Measurements from ENCODE around the gene SLC7A8.
A peak's percentile ranks its signal among the peaks of the same experiment; 100 is the strongest.

The SLC7A8 gene

DNA sequence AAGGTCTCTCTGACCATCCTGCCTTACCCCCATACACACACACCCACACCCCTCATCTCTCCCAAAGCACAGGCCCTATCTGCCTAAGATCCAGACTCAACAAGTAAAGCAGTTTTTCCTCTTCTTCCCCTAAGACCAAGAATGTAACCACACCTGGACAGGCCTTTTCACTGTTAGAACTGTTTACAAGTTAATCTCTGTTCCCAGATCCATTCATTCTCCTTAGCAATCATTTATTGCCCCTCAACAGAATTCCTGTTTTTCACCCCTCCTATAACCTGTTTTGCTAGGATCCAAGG, 76.8 kb downstream of the SLC7A8 start:
- H3K27ac Mint-ChIP-seq = no peak overlapping the region
- no peaks in the 10 kb centered on the region for H3K4me1 Mint-ChIP-seq
- H3K27me3 Mint-ChIP-seq = no peaks in the 10 kb centered on the region
- no peak overlapping the region for H3K4me3 Mint-ChIP-seq
- no peaks in the 10 kb centered on the region for H3K9me3 Mint-ChIP-seq
- H3K36me3 Mint-ChIP-seq = no peaks in the 10 kb centered on the region

DNA sequence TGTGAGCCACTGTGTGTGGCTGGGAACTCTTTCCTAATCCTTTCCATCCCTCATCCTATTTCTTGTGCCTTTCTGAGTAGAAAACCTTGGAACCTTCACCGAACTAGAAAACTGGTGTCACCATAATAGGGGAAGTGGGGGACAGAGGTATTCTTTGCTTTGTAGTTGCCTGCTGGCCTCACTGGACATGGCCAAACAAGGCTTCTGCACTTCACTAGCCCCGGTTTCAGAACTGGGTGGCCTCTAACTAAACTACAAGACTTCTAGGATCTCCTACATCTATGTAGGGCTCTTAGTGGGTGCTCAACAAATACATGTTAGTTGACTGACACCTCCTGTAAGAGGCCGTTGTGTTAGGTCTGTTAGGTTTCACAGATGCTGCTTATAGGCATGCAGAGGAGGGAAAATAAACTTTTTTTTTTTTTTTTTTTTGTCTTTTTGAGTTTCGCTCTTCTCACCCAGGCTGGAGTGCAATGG, 78.1 kb downstream of the SLC7A8 start:
- Mint-ChIP-seq H3K27me3 (no peaks in the 10 kb centered on the region), H3K36me3 (no peaks in the 10 kb centered on the region), H3K27ac (no peak overlapping the region), H3K4me3 (no peak overlapping the region), H3K4me1 (no peaks in the 10 kb centered on the region), H3K9me3 (no peaks in the 10 kb centered on the region)

DNA sequence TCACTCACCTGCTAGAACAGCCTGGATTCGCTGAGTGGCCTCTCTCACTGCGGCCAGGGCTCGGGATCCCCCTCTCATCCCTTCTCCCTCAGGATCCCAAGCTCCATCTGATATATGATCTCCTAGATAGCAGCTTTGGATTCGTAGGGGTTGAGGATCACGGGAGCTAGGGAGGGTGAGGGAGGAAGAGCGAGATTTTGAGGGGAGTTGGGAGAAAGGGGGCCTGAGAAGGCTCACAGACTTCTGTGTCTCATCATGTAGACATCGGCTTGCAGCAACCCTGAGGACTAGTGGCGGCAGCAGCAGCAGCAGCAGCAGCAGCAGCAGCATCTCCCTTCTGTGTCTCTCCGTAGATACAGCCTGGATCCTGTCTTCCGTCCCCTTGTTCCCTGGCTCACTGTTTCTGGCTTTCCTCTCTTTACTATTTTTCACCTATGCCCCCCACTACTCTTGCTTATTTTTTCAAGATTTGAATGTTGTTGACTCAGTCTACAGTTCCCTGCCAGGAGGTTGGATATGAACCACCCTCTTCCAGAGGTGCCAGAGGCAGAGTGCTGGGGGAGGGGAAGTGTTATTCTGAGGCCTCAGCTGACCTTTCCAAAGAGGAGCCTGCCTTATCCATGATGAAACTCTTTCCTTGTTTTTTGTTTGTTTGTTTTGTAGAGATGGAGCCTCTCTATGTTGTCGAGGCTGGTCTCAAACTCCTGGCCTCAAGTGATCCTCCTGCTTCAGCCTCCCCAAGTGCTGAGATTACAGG, 78.7 kb downstream of the SLC7A8 start, which contains the start of gene CIROP:
TSS of gene CIROP (minus strand) at position 399 of the 757 bp plus-strand sequence. CDS start at position 330, 69 bp downstream.
- Mint-ChIP-seq H3K9me3 (no peaks in the 10 kb centered on the region), H3K4me3 (no peak within 1 kb of the TSS), H3K27ac (no peak within 1 kb of the TSS), H3K4me1 (peaks cover 1% of the 10 kb centered on the region), H3K36me3 (no peaks in the 10 kb centered on the region), H3K27me3 (no peaks in the 10 kb centered on the region)

DNA sequence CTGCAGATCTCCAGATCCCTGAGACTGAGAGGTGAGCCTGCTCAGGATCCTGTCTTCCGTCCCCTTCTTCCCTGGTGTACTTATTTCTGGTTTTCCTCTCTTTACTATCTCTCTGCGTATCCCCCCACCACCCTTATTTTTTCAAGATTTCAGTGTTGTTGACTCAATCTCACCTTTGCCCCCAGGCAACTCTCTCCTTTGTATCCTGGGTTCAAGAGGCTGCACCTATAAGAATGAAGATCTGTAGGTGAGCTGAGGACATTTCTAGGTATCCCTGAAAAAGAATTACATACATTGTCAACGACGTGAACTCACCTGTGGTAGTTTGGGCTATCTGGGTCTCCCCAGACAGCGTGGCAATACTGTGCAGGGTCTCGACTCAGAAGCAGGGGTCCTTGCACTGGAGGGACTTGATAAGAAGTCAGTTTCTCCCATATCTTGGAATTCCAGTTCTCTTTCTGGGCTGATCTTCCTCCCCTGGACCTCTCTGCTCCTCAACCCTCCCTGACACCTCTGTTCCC, 79.3 kb downstream of the SLC7A8 start:
- H3K4me1 Mint-ChIP-seq = peaks cover 7% of the 10 kb centered on the region
- no peaks in the 10 kb centered on the region for H3K9me3 Mint-ChIP-seq
- H3K4me3 Mint-ChIP-seq = no peak overlapping the region
- H3K36me3 Mint-ChIP-seq = peaks cover 2% of the 10 kb centered on the region
- H3K27me3 Mint-ChIP-seq = no peaks in the 10 kb centered on the region
- H3K27ac Mint-ChIP-seq = no peak overlapping the region

DNA sequence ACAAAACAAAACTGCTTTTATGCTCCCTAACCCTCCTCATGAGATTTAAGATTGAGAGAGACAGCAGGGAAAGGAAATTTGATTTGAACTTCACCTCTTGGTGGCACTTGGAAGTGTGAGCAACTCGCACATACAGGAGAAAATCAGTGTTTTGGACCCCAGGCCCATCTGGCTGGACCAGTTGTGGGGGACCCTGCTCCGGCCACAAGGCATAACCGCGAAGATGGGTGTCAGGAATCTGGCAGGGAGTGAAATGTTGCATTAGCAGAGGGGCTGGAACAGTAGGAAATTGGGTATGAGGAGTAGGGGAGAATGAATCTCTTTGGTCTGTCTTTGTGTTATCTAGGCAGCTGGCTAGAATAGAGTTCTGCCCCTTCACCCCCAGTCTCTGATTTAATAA, 79.9 kb downstream of the SLC7A8 start:
- H3K9me3 Mint-ChIP-seq = no peaks in the 10 kb centered on the region
- peaks cover 8% of the 10 kb centered on the region for H3K4me1 Mint-ChIP-seq
- H3K27me3 Mint-ChIP-seq = no peaks in the 10 kb centered on the region
- H3K27ac Mint-ChIP-seq = no peak overlapping the region
- peaks cover 2% of the 10 kb centered on the region for H3K36me3 Mint-ChIP-seq
- no peak overlapping the region for H3K4me3 Mint-ChIP-seq

DNA sequence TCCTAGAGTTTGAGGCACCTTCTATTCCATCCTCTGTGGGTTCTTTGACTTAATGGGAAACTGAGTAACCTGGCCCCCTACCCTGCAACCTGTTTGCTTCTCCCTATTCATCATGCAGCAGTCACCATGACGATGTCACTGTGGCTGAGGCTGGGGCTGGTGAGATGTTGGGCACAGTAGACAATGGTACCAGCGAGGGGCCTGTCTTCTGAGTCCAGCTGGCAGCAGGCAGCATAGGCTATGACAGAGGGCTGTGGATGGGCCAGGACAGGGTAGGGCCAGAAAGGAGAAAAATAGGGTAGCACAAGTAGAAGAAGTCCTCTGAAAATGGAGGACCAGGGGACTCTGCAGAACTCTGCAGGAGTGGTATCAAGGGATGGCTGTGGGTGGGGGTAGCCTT, 80.7 kb downstream of the SLC7A8 start:
- no peak overlapping the region for H3K4me3 Mint-ChIP-seq
- H3K36me3 Mint-ChIP-seq = peaks cover 2% of the 10 kb centered on the region
- H3K27me3 Mint-ChIP-seq = no peaks in the 10 kb centered on the region
- no peaks in the 10 kb centered on the region for H3K9me3 Mint-ChIP-seq
- no peak overlapping the region for H3K27ac Mint-ChIP-seq
- H3K4me1 Mint-ChIP-seq = peaks cover 10% of the 10 kb centered on the region

DNA sequence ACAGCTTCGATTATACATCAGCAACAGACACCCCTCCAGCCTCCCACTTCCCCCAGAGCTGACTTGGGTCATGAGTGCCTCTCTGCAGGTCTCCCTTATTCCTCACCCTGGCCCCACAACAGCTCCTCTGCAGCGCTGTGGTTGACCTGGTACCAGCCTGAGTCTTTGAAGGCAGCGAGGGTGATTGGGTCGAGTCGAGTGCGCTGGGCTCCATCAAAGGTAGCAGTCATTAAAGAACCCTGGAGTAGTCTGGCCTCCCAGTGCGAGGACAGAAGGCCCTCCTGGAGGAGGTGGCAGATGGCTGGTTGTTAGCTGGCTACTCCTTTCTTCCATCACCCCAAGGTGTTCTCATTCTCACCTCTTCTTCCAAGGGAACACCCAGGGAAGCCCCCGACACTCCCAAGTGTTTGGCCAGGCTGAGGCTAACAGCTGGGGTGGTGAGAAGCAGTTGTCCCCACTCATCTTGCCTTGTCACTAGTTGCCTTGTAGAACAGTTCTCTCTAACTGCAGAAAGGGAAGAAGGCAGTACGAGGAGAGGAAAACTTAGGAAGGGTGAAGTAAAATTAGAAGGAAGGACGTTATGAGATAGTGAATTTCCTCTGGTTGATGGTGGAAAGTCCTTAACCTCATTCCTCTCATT, 81.4 kb downstream of the SLC7A8 start:
- H3K9me3 Mint-ChIP-seq = no peaks in the 10 kb centered on the region
- no peak overlapping the region for H3K4me3 Mint-ChIP-seq
- no peak overlapping the region for H3K27ac Mint-ChIP-seq
- H3K4me1 Mint-ChIP-seq = peaks cover 17% of the 10 kb centered on the region
- peaks cover 6% of the 10 kb centered on the region for H3K36me3 Mint-ChIP-seq
- no peaks in the 10 kb centered on the region for H3K27me3 Mint-ChIP-seq

DNA sequence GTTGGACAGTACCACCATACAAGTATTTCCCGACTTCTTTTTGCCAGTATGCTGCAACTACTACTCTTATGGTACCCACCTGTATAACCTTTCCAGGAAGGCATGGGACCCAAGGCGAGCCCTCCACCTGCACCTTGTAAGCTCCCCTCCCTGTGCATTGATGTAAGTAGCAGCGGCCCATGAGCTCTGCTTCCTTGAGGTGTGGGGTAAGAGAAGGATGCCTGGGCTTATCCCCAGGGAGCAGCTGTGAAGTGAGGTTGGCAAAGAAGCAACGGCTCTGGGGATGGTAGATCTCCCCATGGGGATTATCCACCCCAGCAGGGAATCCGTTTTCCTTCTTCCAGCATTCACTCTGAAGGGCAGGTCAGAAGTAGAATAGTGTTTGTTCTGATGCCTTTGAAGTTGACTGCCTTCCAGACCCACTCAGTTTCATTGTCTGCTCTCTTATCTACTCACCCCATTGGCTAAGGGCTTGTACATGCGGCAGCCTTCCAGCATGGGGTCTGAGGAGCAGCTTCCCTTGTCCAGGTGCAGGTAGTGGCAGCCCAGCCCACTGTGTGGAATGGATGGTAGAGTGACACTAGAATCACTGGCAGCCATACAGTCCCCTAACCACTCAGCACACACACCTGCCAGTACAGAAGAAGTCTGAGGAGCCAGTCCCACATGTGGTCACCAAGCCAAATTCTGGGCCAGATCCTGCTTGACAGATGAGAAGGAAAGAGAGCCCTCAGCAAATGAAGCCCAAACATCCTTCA, 82.1 kb downstream of the SLC7A8 start:
- H3K27me3 Mint-ChIP-seq = no peaks in the 10 kb centered on the region
- H3K36me3 Mint-ChIP-seq = peaks cover 8% of the 10 kb centered on the region
- H3K4me1 Mint-ChIP-seq = peaks cover 25% of the 10 kb centered on the region
- H3K4me3 Mint-ChIP-seq = no peak overlapping the region
- H3K27ac Mint-ChIP-seq = no peak overlapping the region
- H3K9me3 Mint-ChIP-seq = no peaks in the 10 kb centered on the region

DNA sequence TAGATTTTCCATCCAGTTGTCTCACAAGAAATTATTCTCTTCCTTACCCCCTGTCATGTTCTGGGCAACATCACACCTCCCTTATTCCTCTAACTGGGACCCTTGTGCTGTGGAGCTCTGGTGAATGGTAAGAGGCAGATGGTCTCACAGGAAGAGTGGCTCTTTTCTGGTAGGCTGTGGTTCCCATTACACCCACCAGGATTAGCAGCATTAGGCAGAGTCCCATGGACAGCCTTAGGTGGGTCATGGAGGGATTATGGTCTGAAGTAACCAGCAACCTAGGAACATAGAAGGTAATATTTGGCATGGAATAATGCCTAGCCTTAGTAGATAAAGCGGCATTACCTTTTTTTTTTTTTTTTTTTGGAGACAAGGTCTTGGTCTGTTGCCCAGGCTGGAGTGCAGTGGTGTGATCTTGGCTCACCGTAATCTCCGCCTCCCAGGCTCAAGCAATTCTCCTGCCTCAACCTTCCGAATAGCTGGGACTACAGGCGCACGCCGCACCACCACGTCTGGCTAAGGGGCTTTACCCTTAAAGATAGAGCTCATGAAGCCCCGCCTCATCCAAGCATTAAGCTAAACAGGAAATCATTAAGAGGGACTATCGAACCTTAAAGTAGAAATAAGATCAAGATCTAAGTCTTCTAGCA, 84.1 kb downstream of the SLC7A8 start:
- Mint-ChIP-seq H3K9me3 (no peaks in the 10 kb centered on the region), H3K36me3 (peaks cover 8% of the 10 kb centered on the region), H3K4me3 (no peak overlapping the region), H3K27me3 (no peaks in the 10 kb centered on the region), H3K27ac (no peak overlapping the region), H3K4me1 (peaks cover 25% of the 10 kb centered on the region)

DNA sequence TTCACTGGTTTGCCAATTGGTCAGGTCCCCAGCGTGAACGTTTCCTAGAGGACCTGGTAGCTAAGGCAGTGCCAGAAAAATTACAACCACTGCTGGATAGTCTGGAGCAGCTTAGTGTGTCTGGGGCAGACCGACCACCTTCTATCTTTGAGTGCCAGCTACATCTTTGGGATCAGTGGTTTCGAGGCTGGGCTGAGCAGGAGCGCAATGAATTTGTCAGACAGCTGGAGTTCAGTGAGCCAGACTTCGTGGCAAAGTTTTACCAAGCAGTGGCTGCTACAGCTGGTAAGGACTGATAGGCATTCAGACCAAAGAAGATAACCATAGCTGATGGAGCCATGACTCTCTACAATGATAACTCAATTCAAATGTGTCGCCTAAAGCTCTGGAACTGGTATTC, 85.7 kb downstream of the SLC7A8 start:
- H3K4me3 Mint-ChIP-seq = no peak overlapping the region
- H3K4me1 Mint-ChIP-seq = peaks cover 34% of the 10 kb centered on the region
- peaks cover 8% of the 10 kb centered on the region for H3K36me3 Mint-ChIP-seq
- H3K27ac Mint-ChIP-seq = peak overlapping the region; percentile 44
- H3K27me3 Mint-ChIP-seq = no peaks in the 10 kb centered on the region
- no peaks in the 10 kb centered on the region for H3K9me3 Mint-ChIP-seq

DNA sequence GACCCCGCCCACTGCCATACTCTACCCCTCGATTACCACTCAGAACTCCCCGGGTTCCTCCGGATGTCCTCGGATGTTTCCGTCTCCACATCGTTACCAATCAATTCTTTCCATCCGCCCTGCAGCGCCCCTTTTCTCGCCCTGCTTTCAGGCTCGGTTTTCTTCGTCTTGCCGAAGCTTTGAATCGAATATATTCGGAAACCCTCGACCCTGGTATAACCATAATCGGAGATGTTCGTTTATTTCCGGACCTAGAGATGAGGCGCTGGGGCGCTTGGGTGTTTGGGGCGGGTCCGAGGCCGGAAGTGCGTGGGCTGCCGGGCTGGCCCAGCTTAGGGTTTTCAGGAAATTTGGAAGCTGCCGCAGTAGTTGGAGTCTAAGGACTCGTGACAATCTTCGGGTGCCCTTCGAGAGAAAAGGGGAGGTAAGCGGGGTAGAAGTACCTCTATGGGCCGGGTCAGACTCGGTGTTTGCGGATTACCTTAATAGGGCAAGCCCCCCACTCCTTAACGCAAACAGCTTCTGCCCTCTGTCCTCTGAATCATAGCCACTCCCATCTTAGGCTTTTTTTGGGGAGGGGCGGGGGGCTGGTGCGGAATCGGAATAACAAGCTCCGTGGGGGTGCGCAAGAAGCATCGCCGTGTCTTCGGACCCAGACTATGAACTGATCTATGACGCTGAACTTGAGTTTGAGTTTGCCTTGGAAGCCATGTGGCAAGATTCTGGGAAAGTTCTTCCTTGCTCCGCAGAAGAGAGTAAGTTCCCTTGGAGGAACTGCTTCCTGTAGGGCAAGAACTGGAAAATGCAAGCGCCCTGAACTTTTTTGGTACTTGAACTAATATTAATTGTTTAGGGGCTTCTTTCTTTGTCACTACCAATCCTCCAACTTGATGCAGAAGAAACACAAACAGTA, 88.0 kb downstream of the SLC7A8 start, which contains the start of gene C14orf119:
TSS of gene C14orf119 (plus strand) at position 310 of the 913 bp plus-strand sequence. CDS start 2,154 bp downstream, outside the sequence.
- no peaks in the 10 kb centered on the region for H3K27me3 Mint-ChIP-seq
- H3K27ac Mint-ChIP-seq = no peak within 1 kb of the TSS
- H3K4me3 Mint-ChIP-seq = no peak within 1 kb of the TSS
- peaks cover 13% of the 10 kb centered on the region for H3K36me3 Mint-ChIP-seq
- H3K4me1 Mint-ChIP-seq = peaks cover 49% of the 10 kb centered on the region
- no peaks in the 10 kb centered on the region for H3K9me3 Mint-ChIP-seq

DNA sequence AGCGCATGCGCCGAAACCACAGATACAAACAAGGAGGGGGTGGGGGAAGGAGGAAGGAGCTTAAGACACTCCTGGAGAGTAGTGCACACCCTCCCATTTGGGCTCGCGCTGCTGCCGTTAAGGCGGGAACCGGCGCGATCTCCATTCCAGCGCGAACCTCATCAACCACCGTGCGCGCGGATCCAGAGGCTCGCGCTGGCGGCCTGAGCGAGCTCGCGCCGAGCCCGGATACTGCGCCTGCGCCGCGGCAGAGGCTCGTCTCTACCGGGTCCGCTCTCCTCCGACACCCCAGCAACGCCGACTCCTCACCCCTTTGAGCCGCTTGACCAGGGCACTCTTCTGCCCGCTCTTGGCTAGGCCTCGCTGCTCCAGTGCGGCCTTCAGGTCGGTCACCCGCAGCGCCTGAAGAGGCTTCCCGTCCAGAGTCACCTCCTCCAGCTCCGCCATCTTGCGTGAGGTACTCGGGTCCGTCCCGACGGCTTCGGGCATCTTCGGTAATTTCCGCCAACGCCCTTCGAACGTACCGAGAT, 88.7 kb downstream of the SLC7A8 start, which contains the start of gene ACIN1:
TSS of gene ACIN1 (minus strand) at position 471 of the 530 bp plus-strand sequence. CDS start at position 447, 24 bp downstream.
- Mint-ChIP-seq H3K9me3 (no peaks in the 10 kb centered on the region), H3K4me1 (peaks cover 51% of the 10 kb centered on the region), H3K36me3 (peaks cover 13% of the 10 kb centered on the region), H3K27ac (no peak within 1 kb of the TSS), H3K4me3 (no peak within 1 kb of the TSS), H3K27me3 (no peaks in the 10 kb centered on the region)

DNA sequence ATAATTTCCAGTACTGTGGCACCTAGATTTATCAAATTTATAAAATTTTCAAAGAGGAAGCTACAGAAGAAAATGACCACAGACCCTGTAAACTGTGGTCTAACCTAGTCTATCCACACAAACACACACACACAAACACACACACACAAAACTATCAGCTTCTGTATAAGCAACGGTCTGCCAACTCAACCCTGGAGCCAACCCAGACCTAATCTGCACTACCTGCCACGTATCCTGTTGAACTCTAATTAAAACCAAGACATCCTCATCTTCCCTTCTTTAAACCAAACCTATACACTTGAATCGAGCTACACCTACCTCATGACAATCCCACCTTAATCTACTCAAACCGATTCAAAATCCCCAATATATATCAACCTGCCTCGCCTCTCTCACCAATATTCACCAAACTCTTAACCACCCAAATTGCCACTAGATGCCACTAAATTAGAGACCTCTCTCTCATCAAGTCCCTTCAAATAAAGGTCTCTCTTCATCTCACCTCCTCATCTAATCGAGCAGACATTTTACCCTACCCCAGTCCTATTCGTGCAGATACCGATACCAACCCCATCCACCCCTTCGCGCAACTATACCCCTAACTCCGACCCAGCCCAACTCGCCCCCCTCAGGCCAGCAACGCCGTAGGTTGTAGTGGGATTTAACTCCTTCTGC, 89.3 kb downstream of the SLC7A8 start:
- Mint-ChIP-seq H3K4me1 (peaks cover 50% of the 10 kb centered on the region), H3K27ac (no peak overlapping the region), H3K36me3 (peaks cover 16% of the 10 kb centered on the region), H3K4me3 (no peak overlapping the region), H3K9me3 (no peaks in the 10 kb centered on the region), H3K27me3 (no peaks in the 10 kb centered on the region)

DNA sequence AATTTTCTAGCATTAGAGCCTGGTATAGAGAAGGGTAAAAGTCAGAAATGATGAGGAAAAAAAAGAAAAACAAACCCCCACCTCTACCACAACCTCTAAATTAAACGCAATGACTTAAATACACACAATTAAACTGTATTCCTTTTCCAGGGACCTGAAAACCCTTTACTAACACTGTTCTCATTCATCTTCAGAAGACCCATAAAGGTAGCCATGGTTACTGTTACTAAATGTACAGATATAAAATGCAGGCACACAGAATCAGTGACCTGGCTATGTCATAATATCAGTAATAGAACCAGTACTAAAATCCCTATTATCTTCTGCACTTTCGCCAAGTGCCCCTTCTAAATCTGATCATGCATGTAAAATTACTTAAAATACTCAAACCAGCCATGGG, 89.9 kb downstream of the SLC7A8 start:
- Mint-ChIP-seq H3K27ac (no peak overlapping the region), H3K4me1 (peaks cover 49% of the 10 kb centered on the region), H3K9me3 (no peaks in the 10 kb centered on the region), H3K27me3 (no peaks in the 10 kb centered on the region), H3K4me3 (no peak overlapping the region), H3K36me3 (peaks cover 15% of the 10 kb centered on the region)

Measured in activated naive CD4-positive, alpha-beta T cell treated with anti-CD3 and anti-CD28 coated beads, Interleukin-2, amount 50 U/mL, for 24 hours (primary cell).